KMS-11 (cell line): Measurements from ENCODE around the gene ARHGEF28.

ENCODE experiments used
- H2AFZ ChIP-seq: fragments of 200-600 bp; sonication (generic); 2 replicates; pipeline ENCODE4 v1.6.1; 2016; ENCODE audit warnings: antibody characterized with exemption, mixed run types, low read depth
- H3K27ac ChIP-seq: fragments of 200-600 bp; sonication (generic); 2 replicates; pipeline ENCODE4 v1.6.1; 2016; ENCODE audit warnings: mild to moderate bottlenecking, mixed run types
- H3K27me3 ChIP-seq: fragments of 200-600 bp; sonication (generic); 2 replicates; pipeline ENCODE4 v1.6.1; 2017; ENCODE audit warnings: mild to moderate bottlenecking, low read depth, mixed run types, moderate library complexity; ENCODE audit not compliant: insufficient read depth
- H3K36me3 ChIP-seq: fragments of 200-600 bp; sonication (generic); 2 replicates; pipeline ENCODE4 v1.6.1; 2017; ENCODE audit warnings: mild to moderate bottlenecking, mixed run types; ENCODE audit not compliant: insufficient read depth
- H3K4me1 ChIP-seq: fragments of 200-600 bp; sonication (generic); 2 replicates; pipeline ENCODE4 v1.6.1; 2016; ENCODE audit warnings: mild to moderate bottlenecking, low read depth, mixed run types; ENCODE audit not compliant: poor library complexity, severe bottlenecking
- H3K4me2 ChIP-seq: fragments of 200-600 bp; sonication (generic); 2 replicates; pipeline ENCODE4 v1.7.0; 2016; ENCODE audit warnings: mild to moderate bottlenecking, mixed run types
- H3K4me3 ChIP-seq: fragments of 200-600 bp; sonication (generic); IDR thresholded peaks from 2 replicates; pipeline ENCODE4 v1.6.1; 2017; ENCODE audit warnings: low read depth, low read length, mixed read lengths; ENCODE audit not compliant: insufficient read depth
- H3K79me2 ChIP-seq: fragments of 200-600 bp; sonication (generic); 2 replicates; pipeline ENCODE4 v1.6.1; 2016; ENCODE audit warnings: low read depth, mixed run types; ENCODE audit not compliant: insufficient read depth
- H3K9ac ChIP-seq: fragments of 200-600 bp; sonication (generic); 2 replicates; pipeline ENCODE4 v1.6.1; 2016; ENCODE audit warnings: mild to moderate bottlenecking, mixed run types
- H4K20me1 ChIP-seq: fragments of 200-600 bp; sonication (generic); 2 replicates; pipeline ENCODE4 v1.6.1; 2016; ENCODE audit warnings: mild to moderate bottlenecking, mixed run types; ENCODE audit not compliant: insufficient read depth
- TF ChIP-seq, protein P1 (sequence below): fragments of 200-600 bp; sonication (generic); conservative IDR thresholded peaks from 2 replicates; pipeline ENCODE4 v1.6.1; 2017; ENCODE audit warnings: low read depth, mild to moderate bottlenecking, antibody characterized with exemption, low read length, moderate library complexity, mixed read lengths

Gene ARHGEF28

DNA sequence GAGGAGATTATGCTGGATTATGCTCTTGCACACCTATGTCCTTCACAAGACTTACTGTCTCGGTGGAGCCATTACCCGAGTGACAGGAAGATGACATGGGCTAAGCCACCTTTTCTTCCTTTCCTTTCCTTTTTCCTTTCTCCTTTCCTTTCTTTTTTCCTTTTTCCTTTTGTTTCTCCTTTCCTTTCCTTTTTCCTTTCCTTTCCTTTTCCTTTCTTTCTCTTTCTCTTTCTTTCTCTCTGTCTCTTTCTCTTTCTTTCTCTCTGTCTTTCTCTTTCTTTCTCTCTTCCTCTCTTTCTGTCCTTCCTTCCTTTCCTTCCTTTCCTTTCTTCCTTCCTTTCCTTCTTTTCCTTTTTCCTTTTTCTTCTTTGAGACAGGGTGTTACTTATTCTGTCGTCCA lies 202.5 kb downstream of the ARHGEF28 start:
- Histone ChIP-seq H3K27me3 (no peaks in the 10 kb centered on the region), H3K36me3 (no peaks in the 10 kb centered on the region), H3K9ac (no peak overlapping the region), H3K4me3 (no peak overlapping the region), H4K20me1 (no peaks in the 10 kb centered on the region), H3K27ac (no peak overlapping the region), H3K79me2 (no peaks in the 10 kb centered on the region), H3K4me2 (no peak overlapping the region), H2AFZ (no peak overlapping the region), H3K4me1 (no peaks in the 10 kb centered on the region)
- TF ChIP-seq, protein P1, sequence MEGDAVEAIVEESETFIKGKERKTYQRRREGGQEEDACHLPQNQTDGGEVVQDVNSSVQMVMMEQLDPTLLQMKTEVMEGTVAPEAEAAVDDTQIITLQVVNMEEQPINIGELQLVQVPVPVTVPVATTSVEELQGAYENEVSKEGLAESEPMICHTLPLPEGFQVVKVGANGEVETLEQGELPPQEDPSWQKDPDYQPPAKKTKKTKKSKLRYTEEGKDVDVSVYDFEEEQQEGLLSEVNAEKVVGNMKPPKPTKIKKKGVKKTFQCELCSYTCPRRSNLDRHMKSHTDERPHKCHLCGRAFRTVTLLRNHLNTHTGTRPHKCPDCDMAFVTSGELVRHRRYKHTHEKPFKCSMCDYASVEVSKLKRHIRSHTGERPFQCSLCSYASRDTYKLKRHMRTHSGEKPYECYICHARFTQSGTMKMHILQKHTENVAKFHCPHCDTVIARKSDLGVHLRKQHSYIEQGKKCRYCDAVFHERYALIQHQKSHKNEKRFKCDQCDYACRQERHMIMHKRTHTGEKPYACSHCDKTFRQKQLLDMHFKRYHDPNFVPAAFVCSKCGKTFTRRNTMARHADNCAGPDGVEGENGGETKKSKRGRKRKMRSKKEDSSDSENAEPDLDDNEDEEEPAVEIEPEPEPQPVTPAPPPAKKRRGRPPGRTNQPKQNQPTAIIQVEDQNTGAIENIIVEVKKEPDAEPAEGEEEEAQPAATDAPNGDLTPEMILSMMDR, result no peak

- TF ChIP-seq, protein P1, result no peak
- no peaks in the 10 kb centered on the region for H3K27me3 ChIP-seq
- no peaks in the 10 kb centered on the region for H4K20me1 ChIP-seq
These were observed 204.7 kb downstream of the ARHGEF28 start for GRCh38 chr5:73830646-73831045.

DNA sequence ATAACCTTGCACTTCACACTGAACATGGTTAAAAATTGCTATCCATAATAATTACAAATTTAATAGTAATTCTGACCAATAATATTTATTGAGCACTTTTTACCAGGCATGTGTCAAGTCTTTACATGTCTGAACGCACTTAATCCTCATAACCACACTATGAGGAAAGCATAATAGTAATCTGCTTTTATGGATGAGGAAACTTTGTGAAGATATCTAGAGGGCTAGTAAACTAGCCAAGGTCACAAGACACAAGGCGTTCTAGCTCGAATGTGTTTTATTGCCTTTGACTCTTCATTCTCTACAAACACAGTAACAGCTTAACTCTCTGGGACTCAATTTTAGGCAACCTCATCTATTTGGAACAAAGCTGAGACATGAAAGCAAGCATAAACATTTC lies 205.1 kb downstream of the ARHGEF28 start:
- Histone ChIP-seq H3K4me3 (no peak overlapping the region), H3K36me3 (no peaks in the 10 kb centered on the region), H3K27ac (no peak overlapping the region), H4K20me1 (no peaks in the 10 kb centered on the region), H2AFZ (no peak overlapping the region), H3K79me2 (no peaks in the 10 kb centered on the region), H3K4me2 (no peak overlapping the region), H3K9ac (no peak overlapping the region), H3K27me3 (no peaks in the 10 kb centered on the region), H3K4me1 (no peaks in the 10 kb centered on the region)
- TF ChIP-seq, protein P1, result no peak

More at GRCh38 chr5:73830646-73831045, 204.7 kb downstream of the ARHGEF28 start:
- H3K4me3 ChIP-seq, result no peak overlapping the region
- no peaks in the 10 kb centered on the region for H3K36me3 ChIP-seq
- no peak overlapping the region for H3K4me2 ChIP-seq
- H2AFZ ChIP-seq, result no peak overlapping the region
- H3K4me1 ChIP-seq, result no peaks in the 10 kb centered on the region
- no peak overlapping the region for H3K9ac ChIP-seq
- H3K79me2 ChIP-seq, result no peaks in the 10 kb centered on the region
- no peak overlapping the region for H3K27ac ChIP-seq

DNA sequence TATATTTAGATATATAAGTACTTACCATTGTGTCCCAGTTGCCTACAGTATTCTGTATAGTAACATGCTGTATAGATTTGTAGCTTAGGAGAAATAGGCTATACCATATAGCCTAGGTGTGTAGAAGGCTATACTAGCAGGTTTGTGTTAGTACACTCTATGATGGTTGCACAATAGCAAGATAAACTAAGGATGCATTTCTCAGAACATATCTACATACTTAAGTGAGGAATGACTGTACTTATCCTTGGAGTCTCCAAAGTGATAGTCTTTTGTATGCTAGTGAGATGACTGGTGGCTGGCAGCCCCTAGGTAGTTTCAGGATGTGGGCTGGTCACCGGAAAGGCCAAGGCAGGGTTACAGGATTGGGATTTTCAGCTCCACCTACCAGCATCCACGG lies 208.7 kb downstream of the ARHGEF28 start:
- TF ChIP-seq, protein P1, result no peak

DNA sequence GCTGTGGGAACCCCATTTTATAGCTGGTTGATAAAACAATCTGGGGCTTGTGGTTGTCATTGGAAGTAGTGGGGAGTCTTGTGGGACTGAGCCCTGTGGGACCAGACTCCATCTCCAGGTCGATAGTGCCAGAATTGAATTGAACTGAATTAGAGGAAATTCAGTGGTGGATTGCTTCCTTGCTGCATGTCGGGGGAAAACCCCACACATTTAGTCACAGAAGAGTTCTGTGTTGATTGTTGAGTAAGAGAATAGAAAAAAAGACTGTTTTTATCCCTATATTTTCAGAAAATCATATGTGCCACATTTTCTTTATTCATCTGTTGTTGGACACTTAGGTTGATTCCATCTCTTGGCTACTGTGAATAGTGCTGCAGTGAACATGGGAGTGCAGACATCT lies 209.7 kb downstream of the ARHGEF28 start:
- Histone ChIP-seq H2AFZ (no peak overlapping the region), H3K9ac (no peak overlapping the region), H3K27ac (no peak overlapping the region), H3K36me3 (no peaks in the 10 kb centered on the region), H3K4me1 (no peaks in the 10 kb centered on the region), H3K27me3 (no peaks in the 10 kb centered on the region), H4K20me1 (no peaks in the 10 kb centered on the region), H3K4me3 (no peak overlapping the region), H3K4me2 (no peak overlapping the region), H3K79me2 (no peaks in the 10 kb centered on the region)
- TF ChIP-seq, protein P1, result no peak

More for the DNA sequence above, 208.7 kb downstream of the ARHGEF28 start:
- H2AFZ ChIP-seq, result no peak overlapping the region
- H3K4me1 ChIP-seq, result no peaks in the 10 kb centered on the region
- H4K20me1 ChIP-seq, result no peaks in the 10 kb centered on the region
- H3K27me3 ChIP-seq, result no peaks in the 10 kb centered on the region
- H3K9ac ChIP-seq, result no peak overlapping the region
- no peak overlapping the region for H3K4me2 ChIP-seq
- no peak overlapping the region for H3K27ac ChIP-seq
- H3K36me3 ChIP-seq, result no peaks in the 10 kb centered on the region
- no peak overlapping the region for H3K4me3 ChIP-seq
- H3K79me2 ChIP-seq, result no peaks in the 10 kb centered on the region
